T-helper 22 cell (primary cell): ENCODE data around the gene RPS2.
"Not testable (repeated sequence)": the region's sequence is repeated elsewhere in the genome, so short reads cannot be mapped to it uniquely, and the experiment has no call there.

Experiments
- DNase-seq: peaks from one replicate; pipeline ENCODE4 v3.0.0-alpha.2; 2020; ENCODE audit warnings: low read depth

The RPS2 gene

DNA sequence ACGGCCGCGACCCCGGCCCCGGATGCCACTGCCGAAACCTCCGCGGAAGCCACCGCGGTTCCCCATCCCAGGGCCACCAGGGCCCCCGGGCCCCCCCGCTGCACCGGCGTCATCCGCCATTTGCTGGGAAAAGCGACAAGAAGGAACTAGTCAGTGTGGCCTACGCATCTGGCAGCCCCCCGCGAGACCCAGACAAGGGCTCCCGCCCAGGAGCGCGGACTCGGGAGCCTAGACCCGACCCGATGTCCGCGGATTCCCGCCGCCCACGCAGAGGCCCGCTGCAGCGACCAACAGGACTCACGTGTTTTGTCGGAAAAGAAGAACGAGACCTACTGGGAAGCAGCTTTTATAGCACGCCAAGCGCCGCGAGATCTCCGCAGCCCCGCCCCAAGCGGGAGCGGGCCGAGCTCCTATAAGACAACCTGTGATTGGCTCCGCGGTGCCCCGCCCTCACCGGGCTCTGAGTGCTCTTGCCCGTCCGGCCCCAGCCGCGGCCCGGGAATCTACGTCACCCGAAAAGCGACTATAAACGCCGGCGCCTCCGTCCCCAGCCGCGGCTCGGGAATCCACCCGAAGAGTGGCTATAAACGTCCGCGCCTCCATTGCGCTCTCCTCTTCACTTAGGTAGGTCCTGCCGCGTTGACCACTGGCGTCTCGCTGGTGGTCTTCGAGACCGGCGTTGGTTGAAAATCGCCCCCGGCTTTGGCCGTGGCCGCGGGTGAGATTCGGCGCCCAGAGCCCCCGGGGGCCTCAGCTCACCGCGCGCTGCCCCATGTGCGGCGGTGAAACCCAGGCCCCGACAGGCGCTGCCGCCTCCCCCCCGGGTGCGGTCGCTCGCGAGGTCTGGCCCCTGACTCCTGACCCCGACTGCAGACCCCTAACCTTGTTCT is at the start of gene RPS2:
RPS2 (minus strand) TSS at position 321 of the 890 bp plus-strand sequence; CDS start at position 120, 201 bp downstream.
- DNase-seq, result peak; percentile 100

DNA sequence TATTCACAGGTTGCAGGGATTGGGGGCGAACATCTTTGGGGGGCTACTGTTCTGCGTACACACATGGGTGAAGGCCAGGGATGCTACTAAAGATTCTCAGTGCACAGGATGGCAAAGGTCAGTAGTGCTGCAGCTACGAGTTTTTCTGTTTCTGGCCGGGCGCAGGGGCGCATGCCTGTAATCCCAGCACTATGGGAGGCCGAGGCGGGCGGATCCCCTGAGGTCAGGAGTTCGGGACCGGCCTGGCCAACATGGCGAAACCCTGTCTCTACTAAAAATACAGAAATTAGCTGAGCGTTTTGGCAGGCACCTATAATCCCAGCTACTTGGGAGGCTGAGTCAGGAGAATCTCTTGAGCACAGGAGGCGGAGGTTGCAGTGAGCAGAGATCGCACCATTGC is 48.9 kb upstream of the RPS2 start:
- no peak for DNase-seq

DNA sequence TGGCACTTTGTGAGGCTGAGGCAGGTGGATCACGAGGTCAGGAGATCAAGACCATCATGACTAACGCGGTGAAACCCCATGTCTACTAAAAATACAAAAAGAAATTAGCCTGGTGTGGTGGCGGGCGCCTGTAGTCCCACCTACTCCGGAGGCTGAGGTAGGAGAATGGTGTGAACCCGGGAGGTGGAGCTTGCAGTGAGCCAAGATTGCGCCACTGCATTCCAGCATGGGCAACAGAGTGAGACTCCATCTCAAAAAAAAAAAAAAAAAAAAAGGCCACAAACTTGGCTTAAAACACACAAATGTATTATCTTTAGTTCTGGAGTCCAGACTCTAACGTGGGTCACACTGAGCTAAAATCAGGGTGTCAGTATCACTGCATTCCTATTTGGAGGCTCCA is 47.1 kb upstream of the RPS2 start:
- DNase-seq, result not testable (repeated sequence)

DNA sequence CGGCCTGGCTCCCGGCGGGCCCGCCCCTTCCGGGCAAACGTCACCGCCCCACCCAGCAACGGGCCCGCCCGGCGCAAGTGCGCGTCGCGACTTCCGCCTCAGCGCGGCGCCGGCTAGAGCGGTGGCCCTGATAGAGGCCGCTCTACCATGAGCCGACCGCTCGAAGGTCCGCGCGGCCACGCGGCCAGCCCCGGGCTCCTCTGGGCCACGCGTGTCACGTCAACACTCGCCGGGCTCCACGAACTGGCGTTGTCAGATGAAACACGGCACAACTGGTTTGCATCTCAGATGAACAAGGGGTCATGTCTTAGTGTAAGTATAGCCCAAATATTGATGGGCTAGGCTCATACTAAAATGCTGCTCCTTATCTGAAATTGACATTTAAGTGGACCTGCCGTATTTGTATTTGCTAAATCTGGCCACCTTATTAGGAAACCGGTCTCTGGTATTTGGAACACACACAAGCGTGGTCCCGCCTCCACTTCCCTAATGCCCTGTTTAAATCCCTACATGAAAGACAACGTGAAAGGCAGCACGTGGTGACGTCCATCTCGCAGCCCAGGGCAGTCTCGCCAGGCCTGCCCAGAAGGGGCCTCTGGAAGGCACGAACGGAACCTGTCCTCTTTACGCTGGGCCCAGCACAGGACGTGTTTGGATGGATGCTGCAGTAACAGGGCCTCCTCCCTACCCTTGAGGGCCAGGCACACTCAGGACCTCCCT is 45.3 kb upstream of the RPS2 start, which contains the start of gene ZNF598:
ZNF598 (minus strand) TSS at position 31 of the 720 bp plus-strand sequence.
- DNase-seq, result peak; percentile 63

DNA sequence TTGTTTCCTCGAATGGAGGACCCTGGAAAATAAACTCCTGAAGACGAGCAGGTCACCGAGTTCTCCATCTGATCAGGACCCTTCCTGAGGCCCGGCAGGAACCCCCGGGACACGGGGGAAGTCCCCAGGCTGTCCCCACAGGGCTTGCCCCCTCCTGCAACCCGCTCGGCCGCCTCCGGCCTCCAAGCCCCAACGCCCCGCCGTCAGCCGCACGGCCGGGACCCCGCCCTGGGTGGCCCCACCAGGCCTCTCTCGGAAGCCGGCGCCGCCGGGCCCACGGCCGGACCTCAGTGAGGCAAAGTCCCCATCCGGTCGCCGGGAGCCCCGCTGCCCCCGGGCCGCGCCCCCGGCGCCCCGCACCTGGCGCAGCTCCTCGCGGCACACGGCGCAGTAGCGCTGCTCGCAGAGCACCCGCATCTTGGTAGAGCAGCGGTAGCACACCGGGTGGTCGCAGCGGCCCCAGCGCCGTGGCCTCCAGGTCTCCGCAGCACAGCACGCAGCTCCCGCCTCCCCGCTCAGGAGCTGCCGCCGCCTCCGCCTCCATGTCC is 44.6 kb upstream of the RPS2 start:
- DNase-seq, result no peak

DNA sequence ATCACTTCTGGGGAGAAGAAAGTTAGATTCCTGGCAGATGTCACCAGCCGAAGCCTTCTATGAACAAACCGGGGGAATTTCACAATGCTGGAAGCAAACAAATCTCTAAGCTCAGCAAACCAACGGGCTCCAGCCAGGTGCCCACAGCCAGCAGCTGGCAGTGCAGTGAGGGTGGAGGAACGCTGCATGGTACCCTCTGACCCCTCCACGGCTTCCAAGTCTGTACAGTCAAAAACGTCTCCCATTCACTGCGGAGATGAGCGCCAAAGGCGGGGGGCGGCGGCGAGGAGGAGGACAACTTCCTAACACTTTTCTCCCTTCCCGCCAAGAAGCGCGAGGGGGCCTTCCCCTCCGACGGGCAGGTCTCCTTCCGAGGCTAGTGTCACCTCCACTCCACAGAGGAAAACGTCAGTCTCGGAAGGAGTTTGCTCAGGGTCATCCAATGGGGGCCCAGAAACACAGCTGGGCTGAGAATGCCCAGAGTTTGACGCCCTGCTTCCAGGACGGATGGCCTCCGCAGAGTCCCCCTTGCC is 44.1 kb upstream of the RPS2 start:
- DNase-seq, result no peak

DNA sequence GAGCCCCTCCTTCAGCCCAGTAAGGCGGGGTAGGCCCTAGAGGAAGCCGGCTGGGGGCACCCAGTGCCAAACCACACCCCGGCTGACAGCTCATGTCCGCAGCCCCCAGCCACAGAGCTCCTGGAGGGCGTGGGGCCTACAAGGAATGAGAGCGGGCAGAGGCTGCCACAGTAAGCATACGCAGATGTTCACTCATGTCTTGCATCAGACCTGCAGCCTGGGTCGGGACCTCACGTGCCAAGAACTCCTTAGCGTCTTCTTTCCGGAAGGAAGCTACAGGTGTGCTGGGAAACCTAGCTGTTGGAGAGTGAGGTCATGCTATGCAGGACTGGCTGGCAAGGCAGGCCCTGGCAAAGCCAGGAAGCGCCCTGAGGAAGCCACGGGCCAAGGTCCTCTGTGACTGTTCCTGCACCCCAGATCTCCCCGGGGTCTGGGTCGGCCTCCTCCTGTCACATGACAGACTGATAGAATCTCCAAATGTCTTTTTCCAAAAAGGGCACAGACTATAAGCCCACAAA is 43.4 kb upstream of the RPS2 start:
- DNase-seq, result no peak

DNA sequence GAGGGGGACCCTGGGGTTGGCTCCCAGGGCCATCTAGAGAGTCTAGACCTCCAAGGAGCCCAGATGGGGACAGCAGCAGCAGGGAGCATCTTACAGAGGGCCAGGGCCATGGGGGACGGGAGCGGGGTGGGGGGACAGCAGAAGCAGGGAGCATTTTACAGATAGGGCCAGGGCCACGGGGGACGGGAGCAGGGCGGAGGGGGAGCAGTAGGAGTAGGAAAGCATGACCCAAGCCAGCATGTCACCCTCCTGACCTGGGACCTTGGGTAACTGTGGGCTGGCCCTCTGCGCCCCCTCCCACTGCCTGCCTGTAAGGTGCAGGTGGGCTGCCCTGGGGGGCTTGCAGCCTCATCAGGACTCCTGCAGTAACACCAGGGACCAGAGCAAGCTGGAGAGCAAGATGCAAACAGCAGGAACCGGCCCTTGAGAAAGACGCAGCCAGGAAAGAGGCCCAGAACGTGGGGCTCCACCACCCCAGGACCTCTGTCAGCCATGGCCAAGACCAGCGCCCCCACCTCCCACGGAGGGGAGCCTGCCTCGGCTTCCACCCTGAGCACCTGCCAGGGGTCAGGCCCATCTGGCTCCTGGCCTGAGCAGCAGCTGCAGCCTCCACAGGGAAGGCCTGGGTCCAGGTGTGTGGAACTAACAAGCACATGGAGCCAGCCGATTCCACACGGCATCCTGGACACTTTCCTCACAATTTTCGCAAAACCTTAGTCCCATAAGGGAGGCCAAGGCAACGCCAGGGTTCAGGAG is 42.6 kb upstream of the RPS2 start:
- DNase-seq, result no peak

DNA sequence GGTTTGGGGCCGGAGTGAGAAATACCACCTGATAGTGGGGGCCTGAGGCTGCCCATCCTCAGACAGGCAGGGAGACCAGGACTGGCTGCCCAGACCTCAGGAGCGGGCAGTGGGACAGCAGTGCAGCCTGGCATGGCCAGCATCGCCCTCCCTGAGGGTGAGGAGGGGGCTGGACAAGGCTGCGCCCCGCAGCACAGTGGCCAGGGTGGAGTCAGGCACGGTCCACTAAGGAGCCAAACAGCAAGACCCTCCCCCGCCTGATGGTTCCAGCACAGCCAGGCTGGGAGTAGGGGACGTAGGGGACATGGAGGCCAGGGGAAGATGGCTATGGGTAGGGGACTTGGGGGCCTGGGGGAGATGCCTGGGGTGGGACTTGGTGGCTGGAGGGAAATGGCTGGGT is 41.7 kb upstream of the RPS2 start:
- DNase-seq, result no peak

DNA sequence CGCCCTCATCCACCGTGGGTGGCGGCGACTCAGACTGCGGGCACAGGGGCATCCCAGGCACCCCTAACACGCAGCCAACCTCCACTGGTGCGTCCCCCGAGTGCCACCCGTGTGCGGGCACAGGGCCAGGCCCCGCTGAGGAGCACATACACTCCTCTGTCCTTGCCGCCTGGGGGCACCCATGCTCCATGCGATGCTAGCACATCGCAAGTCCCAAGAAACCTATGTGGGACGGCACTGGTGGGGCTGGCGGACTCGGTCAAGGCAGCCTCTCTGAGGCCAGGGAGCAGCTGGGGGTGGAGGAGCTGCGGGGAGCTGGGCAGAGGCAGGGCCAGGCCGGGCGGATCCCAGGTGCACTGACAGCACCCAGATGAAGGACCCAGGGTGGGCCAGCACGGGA is 41.0 kb upstream of the RPS2 start:
- no peak for DNase-seq

DNA sequence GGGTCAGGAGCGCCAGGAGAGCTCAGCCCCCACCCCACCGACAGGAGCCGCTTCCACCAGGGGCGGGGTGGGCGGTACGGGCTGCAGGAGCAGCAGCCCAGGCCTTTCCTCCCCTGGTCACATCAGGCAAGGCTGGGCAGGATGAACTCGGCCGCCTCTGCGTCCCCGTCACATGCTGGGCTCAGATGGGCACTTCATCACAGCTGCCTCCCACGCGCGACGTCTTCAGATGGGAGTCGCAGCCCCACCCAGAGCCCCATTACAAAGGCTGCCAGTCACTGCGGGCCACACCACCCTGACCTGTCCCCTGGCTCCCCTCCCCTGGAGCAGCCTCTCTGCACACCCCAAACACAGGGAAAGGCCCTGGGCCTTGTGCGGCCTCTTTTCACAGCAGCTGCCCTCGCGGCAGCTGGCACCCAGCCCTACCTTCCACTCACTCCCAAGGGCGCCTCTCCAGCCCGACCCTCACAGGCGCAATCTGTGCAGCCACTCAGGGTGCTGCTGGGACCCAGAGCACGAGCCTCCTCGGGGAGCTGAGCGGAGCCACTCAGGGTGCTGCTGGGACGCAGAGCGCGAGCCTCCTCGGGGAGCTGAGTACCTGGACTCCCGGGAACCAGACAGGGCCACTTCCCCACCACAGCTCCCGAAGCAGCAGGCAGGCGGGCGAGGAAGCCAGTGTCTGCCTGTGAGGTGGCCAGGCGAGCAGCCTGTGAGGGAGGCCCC is 40.3 kb upstream of the RPS2 start:
- no peak for DNase-seq

DNA sequence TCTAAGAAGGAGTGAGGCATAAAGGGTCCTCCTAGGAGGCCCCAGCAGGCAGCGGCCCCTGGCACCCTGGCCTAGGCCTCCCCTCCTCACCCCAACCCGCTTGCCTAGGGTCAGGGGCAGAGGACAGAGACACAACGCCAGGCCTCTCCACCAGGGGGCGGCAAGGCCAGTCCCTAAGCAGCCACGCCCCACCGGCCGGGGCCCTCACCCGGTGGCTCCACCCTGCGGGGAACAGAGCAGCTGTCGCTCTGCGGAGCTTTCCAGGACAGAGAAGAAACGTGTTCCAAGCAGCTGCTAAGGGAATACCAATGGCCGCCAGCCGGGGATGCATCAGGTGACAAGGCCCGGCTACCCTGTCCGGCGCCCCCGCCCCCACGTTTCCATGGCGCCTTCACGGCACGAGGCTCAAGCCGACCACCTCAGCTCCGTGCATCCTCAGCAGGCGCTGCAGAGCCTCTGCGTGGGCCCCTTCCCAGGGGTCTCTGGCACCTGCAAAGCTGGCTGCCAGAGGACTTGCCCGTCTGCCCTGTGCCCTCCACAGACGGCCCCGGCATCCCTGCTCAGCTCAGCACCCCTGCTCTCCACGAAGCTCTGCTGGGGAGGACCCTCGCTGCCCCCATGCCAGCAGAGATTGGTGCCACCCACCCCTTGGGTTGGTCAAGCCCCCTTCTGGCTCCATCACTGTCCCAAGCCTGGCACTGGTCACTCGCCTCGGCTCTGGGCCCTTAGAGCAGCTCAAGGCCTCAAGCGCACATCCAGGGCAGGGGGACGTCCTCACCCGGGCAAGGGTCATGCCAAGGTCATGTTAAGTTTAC is 39.4 kb upstream of the RPS2 start:
- peak; percentile 71 for DNase-seq

DNA sequence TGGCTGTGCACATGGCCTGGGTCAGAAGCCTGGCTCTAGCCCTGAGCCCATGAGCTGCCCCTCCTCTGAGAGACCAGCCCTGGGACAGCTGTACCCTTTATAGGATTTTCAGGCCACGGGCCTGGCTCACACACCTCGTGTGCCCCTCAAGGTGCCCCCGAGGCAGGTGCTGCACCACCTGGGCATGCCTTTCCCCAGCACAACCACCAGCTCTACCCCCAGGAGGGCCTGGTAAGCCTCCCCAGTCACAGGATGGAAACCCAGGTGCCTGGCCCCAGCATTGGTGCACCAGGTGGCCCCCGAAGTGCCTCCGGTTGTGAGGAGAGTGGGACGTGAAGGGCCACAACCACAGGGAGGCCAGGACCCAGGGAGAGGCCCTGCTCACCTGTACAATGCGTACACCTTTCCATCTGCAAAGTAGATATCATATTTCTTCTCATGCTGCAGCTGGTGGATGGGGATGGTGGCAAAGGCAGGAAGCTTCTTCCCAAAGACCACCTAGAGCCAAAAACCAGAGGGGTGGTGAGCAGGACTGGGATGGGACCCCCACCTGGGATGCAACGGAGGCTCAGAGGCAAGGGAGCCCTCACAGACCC is 38.7 kb upstream of the RPS2 start:
- DNase-seq, result no peak

DNA sequence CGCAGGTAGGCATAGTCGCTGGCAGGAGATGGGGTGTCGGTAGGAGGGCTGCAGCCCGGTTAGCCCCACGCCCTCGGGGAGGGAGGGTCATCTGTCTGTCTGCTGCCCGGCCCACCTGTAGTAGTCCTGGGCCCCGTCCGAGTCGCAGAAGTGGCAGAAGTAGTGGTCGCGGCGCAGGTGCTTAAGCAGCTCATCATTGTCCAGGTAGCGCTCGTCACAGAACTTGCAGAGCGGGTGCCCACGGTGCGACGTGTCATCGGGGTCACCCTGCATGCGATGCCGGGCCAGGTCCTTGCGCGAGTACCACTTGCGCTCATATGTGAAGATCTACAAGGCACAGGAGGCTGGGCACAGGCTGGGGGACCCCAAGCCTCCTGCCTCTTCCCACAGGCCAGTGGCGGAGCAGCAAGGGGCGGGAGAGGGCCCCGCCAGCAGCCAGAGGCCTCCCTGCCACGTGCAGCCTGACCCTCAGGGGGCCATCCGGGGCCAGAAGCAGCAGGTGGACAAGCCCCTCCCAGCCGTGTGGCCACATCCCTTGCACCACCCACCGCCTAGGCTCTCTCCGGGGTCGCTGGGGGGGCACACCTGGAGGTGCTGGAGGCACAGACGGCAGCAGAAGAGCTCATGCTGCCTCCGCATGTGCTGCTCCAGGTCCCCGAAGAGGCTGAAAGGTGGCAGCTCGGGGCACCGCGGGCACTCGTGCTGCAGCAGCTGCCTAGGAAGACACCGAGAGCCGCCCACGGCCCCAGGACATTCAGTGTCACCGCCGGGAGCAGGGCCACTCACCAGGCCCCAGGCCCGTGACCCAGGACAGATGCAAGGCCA is 38.0 kb upstream of the RPS2 start:
- DNase-seq, result no peak

DNA sequence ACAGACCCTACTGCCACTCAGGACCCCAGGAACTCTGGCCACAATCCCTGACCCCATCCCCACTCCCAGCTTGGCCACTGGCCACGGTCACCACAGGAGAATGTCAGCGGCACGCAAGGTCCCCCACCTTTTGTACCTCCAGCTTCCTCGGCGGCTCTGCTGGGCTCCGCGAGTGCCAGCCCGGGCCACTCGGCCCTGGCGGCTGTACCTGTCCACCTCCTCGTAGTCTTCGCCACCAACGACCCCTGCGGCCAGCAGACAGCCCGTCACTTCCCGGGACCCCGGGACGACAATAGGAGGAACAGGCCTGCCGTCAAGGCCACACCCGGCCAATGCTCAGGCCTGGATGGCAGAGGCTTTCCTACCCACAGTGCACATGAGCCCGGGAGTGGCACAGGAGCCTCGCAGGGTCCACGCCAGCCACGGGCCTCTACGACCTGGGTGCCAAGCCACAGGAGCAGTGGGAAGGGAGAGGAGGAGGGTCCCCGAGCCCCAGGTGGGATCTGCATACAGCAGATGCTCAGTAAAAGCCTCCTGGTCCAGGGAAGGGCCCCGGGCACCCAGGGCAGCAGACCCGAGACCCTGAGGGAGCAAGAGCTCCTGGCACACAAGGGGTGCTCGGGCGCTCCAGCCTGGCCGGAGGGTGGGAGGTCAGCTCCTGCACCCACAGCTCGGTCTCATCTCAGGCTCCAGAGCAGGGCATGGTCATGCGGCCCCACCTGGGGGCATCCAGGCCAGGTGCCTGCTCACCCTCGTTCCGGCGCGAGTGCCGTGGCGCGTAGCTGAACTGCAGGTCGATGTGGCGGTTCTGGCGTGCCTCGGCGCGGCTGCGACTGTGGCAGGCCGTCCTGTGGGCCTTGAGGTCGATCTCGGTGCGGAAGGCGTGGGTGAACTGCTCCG is 37.1 kb upstream of the RPS2 start:
- no peak for DNase-seq

DNA sequence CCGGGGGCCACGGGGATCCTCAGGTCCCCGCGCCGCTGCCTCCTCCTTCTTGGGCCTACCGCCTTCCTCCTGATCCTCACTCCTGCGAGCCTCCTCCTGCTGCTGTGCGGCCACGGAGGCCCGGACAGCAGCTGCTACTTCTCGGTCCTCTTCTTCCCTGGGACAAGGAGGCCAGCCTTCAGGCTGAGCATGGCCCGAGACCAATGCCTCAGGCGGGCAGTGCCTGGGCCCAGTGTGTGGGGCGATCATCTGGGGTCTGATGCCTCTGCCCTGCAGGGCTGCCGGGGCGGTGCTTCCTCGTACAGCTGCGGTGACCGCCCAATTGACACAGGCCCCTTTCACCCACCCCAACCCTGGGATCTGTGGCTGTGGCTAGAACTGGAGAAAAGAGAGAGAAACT is 36.4 kb upstream of the RPS2 start:
- no peak for DNase-seq

DNA sequence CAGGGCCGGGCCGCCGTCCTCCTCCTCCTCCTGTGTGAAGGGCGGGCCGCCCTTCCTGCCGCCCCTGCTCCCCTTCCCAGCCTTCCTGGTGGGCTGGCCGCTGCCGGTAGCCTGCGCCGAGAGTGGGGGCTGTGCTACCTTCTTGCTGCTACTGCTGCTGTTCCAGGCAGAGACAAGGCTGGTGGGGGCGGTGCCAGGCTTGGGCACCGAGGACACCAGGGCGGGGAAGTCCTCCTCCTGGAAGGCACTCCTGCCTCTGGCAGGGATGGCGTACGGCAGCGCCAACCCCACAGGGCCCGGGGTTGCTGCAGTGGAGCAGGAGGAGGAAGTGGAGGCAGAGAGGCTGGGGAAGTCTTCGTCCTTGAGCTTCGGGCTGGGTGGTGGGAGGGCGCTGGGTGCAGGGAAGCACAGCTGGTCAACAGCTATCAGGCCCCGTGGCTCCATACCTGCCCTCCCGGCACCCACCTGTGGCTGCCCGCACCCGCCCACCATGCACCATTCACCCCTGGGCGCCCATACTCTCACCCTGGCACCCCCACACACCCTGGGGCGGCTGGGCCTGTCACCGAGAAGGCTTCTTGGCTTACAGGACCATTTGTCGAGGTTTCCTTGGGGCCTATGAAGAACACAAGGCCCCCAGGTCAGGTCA is 35.4 kb upstream of the RPS2 start:
- DNase-seq, result no peak
